Gastrocnemius medialis (tissue), 4 donors: Measurements from ENCODE around the gene STPG4. TPM values are rescaled to one million over a fixed set of nuclear protein-coding genes. Genes with fewer than 3 reads are reported as not detected.

ENCODE experiments used
- ATAC-seq, 2 donors: fragments of 150-250 bp; one replicate each; pipeline ENCODE4 v1.9.1; 2016
- DNase-seq, 2 donors: peaks; one replicate each; pipeline ENCODE4 v3.0.0-alpha.2; 2019
- H3K27ac ChIP-seq, 4 donors: fragments of 200-600 bp; sonication (generic); 1 replicate in 1 of 4; 2 replicates in 3 of 4; pipeline ENCODE4 v1.5.1; 2016 to 2018; ENCODE audit warnings: mild to moderate bottlenecking in 2 of 4, moderate library complexity in 1 of 4
- H3K27me3 ChIP-seq, 3 donors: fragments of 200-600 bp; sonication (generic) in 2 of 3; 1 replicate in 1 of 3; 2 replicates in 2 of 3; pipeline versions ENCODE4 v1.5.1 to v1.6.0; 2016 to 2019; ENCODE audit warnings: mild to moderate bottlenecking in 1 of 3, moderate library complexity in 1 of 3
- H3K36me3 ChIP-seq, 2 donors: fragments of 200-600 bp; sonication (generic) in 1 of 2; one replicate each; pipeline ENCODE4 v1.5.1; 2017 to 2018
- H3K4me1 ChIP-seq, 2 donors: fragments of 200-600 bp; sonication (generic) in 1 of 2; one replicate each; pipeline ENCODE4 v1.5.1; 2016 to 2017; ENCODE audit warnings: mild to moderate bottlenecking in 2 of 2
- H3K4me3 ChIP-seq, 4 donors: fragments of 200-600 bp; sonication (generic) in 3 of 4; 1 replicate in 1 of 4; 2 replicates in 3 of 4; pipeline ENCODE4 v1.5.1; 2016 to 2019; ENCODE audit warnings: mild to moderate bottlenecking in 2 of 4
- H3K9me3 ChIP-seq, 3 donors: fragments of 200-600 bp; sonication (generic) in 2 of 3; 1 replicate in 1 of 3; 2 replicates in 2 of 3; pipeline ENCODE4 v1.5.1; 2016 to 2019
- POLR2A ChIP-seq, 2 donors: fragments of 450-650 bp; IDR thresholded peaks; one replicate each; pipeline ENCODE4 v1.6.1; 2017; ENCODE audit warnings: antibody characterized with exemption in 2 of 2, mild to moderate bottlenecking in 2 of 2, moderate library complexity in 2 of 2
- in situ Hi-C, 4 donors: fragments of 200-750 bp; cut with MboI; loops; one replicate each; pipeline versions ENCODE4 v1.15.0 to v1.8.0; 2017; ENCODE audit warnings: low sequenced_read_pairs in 4 of 4
- intact Hi-C: fragments of 100-400 bp; cut with DNase I; formaldehyde crosslinking; loops from one replicate; pipeline ENCODE4 v1.15.1; 2023; ENCODE audit warnings: low total_unique reads
- total RNA-seq, 4 donors: library from RNA; depleted of rRNA; stranded (reverse); fragments of >200 nt; gene quantifications; one replicate each; pipeline versions ENCODE4 v1.1.0 to v1.2.3, GENCODE V29; 2016
- TF ChIP-seq, protein P1 (sequence below), 5 experiments: fragments of 450-650 bp in 3 of 5; fragments of 200-600 bp in 2 of 5; sonication (generic) in 2 of 5; IDR thresholded peaks in 4 of 5; conservative IDR thresholded peaks in 1 of 5; 1 replicate in 4 of 5; 2 replicates in 1 of 5; pipeline ENCODE4 v1.5.1; 2016 to 2019; ENCODE audit warnings: antibody characterized with exemption in 5 of 5, mild to moderate bottlenecking in 3 of 5, moderate library complexity in 3 of 5

Gene STPG4
- total RNA-seq, 4 donors from 2014 or later: 0.33 TPM; not detected in 3

DNA sequence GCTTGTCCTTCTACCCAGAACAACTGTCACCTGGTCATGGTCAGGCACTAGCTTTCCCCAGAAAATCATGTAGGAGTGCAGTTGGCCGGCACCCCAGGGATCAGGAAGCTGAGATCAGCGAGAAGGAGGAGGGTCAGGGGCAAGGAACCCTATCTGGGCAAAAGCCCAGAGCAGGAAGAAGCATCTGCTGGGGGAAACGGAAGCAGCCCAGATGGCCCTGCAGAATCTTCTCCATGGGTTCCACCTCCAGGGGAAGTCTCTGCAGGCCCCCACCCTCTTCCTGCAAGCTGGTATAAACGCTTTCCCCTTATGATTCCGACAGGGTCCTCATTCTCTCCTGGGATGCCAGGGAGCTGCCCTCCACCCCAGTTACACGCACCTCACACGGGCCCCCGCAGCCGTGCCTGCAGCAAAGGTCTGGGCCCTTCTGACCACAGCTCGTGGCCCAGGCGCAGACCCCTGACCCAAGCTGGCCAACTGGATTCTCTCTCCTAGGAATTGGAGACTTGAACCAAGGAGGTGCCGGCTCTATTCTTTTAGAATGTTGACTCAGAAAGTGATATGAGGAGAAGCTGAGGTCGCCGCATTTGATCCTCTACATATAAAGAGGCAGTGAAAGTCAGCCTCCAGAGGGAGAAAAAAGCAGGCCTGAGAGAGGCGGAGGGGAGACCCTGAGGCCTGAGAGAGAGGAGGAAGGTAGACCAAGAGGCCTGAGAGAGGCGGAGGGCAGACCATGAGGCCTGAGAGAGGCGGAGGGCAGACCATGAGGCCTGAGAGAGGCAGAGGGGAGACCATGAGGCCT is 71.0 kb downstream of the STPG4 start:
- Histone ChIP-seq H3K36me3 (no peaks in the 10 kb centered on the region), H3K27ac (peak overlapping the region in 3 of 4 donors; percentile 25 to 48 (median 26)), H3K27me3 (no peaks in the 10 kb centered on the region), H3K4me3 (no peak overlapping the region), H3K9me3 (no peaks in the 10 kb centered on the region), H3K4me1 (peaks cover 22 to 49% of the 10 kb centered on the region in 2 donors)
- ATAC-seq (no peak), DNase-seq (no peak)
- in situ Hi-C loops: no loop called here
- no peak for TF ChIP-seq POLR2A (IDR thresholded peaks at IDR 0.05)
- TF ChIP-seq, protein P1, sequence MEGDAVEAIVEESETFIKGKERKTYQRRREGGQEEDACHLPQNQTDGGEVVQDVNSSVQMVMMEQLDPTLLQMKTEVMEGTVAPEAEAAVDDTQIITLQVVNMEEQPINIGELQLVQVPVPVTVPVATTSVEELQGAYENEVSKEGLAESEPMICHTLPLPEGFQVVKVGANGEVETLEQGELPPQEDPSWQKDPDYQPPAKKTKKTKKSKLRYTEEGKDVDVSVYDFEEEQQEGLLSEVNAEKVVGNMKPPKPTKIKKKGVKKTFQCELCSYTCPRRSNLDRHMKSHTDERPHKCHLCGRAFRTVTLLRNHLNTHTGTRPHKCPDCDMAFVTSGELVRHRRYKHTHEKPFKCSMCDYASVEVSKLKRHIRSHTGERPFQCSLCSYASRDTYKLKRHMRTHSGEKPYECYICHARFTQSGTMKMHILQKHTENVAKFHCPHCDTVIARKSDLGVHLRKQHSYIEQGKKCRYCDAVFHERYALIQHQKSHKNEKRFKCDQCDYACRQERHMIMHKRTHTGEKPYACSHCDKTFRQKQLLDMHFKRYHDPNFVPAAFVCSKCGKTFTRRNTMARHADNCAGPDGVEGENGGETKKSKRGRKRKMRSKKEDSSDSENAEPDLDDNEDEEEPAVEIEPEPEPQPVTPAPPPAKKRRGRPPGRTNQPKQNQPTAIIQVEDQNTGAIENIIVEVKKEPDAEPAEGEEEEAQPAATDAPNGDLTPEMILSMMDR (IDR thresholded peaks at IDR 0.05 in 4 of 5, conservative IDR thresholded peaks at IDR 0.05 in 1 of 5): no peak
- intact Hi-C loops: no loop called here

DNA sequence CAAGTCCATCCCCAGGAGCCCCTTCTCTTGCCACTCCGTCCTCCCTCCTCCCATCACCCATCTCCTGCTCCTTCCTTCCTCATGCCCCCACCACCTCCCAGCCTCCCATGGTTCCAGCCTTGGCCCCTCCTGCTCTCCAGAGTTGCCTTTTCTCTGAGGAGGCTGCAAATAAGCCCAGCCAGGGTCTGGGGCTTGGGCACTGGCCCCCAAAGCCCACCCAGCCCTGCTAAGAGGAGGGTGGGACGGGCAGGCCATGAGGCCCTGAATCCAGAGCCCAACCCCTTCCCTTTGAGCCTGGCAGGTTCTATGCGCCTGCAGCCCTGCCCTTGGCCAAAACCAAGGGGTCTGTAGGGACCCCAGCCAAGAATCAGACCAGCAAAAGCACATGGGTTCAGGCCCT is 71.6 kb downstream of the STPG4 start:
- TF ChIP-seq, protein P1 (IDR thresholded peaks at IDR 0.05 in 4 of 5, conservative IDR thresholded peaks at IDR 0.05 in 1 of 5): no peak
- no peak for TF ChIP-seq POLR2A (IDR thresholded peaks at IDR 0.05)
- no peak for ATAC-seq
- H3K36me3 ChIP-seq: no peaks in the 10 kb centered on the region
- H3K27ac ChIP-seq: peak overlapping the region in 3 of 4 donors; percentile 25 to 48 (median 26)
- no peak for DNase-seq
- H3K4me1 ChIP-seq: peaks cover 16 to 44% of the 10 kb centered on the region in 2 donors
- H3K9me3 ChIP-seq: no peaks in the 10 kb centered on the region
- intact Hi-C loops: no loop called here
- in situ Hi-C loops: no loop called here
- H3K4me3 ChIP-seq: no peak overlapping the region
- H3K27me3 ChIP-seq: no peaks in the 10 kb centered on the region

DNA sequence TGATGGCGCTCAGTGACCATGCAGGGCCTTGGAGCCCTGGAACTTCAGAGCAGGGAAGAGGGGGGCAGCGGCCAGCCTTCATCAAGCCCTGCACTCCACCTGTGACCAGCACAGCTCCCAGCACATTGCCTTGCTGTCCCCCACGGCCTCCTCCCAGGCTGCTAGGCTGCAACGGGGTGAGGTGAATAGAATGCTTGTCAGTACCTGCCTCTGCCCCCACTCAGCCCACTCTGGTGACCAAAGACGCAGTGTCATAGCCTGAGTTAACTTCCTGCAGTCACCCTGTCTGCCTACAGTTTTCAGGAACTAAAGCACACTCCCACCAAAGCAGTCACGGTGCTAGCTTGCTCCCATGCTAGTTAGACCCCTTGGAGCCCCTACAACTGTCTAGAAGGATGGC is 72.1 kb downstream of the STPG4 start:
- H3K9me3 ChIP-seq: no peaks in the 10 kb centered on the region
- TF ChIP-seq POLR2A (IDR thresholded peaks at IDR 0.05): no peak
- TF ChIP-seq, protein P1 (IDR thresholded peaks at IDR 0.05 in 4 of 5, conservative IDR thresholded peaks at IDR 0.05 in 1 of 5): no peak
- in situ Hi-C loops (no loop called here), intact Hi-C loops (no loop called here)
- no peak overlapping the region for H3K27ac ChIP-seq
- no peaks in the 10 kb centered on the region for H3K36me3 ChIP-seq
- peaks cover 12 to 40% of the 10 kb centered on the region in 2 donors for H3K4me1 ChIP-seq
- no peak overlapping the region for H3K4me3 ChIP-seq
- ATAC-seq (no peak), DNase-seq (no peak)
- no peaks in the 10 kb centered on the region for H3K27me3 ChIP-seq

DNA sequence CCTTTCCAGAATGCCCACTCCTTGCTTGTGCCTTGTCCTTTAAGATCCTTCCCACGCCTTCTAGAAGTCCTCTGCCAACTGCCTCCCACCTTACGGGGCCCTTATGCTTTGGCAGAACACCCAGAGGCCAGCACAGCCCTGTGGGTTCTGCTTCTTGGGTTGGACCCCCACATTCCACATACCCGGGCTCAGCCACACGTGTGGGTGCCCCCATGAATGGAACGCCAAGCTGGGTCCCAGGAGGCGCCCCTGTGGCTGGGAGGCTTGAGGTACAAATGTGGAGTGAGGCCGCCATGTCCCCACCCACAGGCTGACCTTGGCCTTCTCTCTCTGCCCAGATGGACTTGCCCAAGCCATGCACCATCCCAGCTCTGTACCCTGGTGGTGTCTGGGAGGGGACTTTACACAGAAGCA is 74.2 kb downstream of the STPG4 start:
- H3K27ac ChIP-seq: no peak overlapping the region
- no peak overlapping the region for H3K4me3 ChIP-seq
- in situ Hi-C loops (no loop called here), intact Hi-C loops (no loop called here)
- no peaks in the 10 kb centered on the region for H3K27me3 ChIP-seq
- ATAC-seq (no peak), DNase-seq (no peak)
- no peak for TF ChIP-seq POLR2A (IDR thresholded peaks at IDR 0.05)
- TF ChIP-seq, protein P1 (IDR thresholded peaks at IDR 0.05 in 4 of 5, conservative IDR thresholded peaks at IDR 0.05 in 1 of 5): no peak
- H3K9me3 ChIP-seq: no peaks in the 10 kb centered on the region
- peaks cover 8 to 26% of the 10 kb centered on the region in 2 donors for H3K4me1 ChIP-seq
- no peaks in the 10 kb centered on the region for H3K36me3 ChIP-seq
